Loucy (cell line): ENCODE measurements around the gene MINAR2.

Experiments used
- H2AFZ ChIP-seq: fragments of 200-600 bp; sonication (generic); 2 replicates; pipeline ENCODE4 v1.6.0; 2016; ENCODE audit warnings: antibody characterized with exemption, mild to moderate bottlenecking, low read length, moderate library complexity
- H3F3A ChIP-seq: fragments of 200-600 bp; 2 replicates; pipeline ENCODE4 v1.6.0; 2016; ENCODE audit warnings: antibody characterized with exemption, low read depth, mild to moderate bottlenecking
- H3K27me3 ChIP-seq: fragments of 200-600 bp; sonication (generic); 2 replicates; pipeline ENCODE4 v1.6.1; 2014; ENCODE audit warnings: low read length, mild to moderate bottlenecking; ENCODE audit not compliant: insufficient read depth, poor library complexity, severe bottlenecking
- H3K36me3 ChIP-seq: fragments of 200-600 bp; sonication (generic); 2 replicates; pipeline ENCODE4 v1.6.1; 2016; ENCODE audit warnings: low read length; ENCODE audit not compliant: insufficient read depth
- H3K4me1 ChIP-seq: fragments of 200-600 bp; sonication (generic); 2 replicates; pipeline ENCODE4 v1.5.1; 2014; ENCODE audit warnings: low read length, mild to moderate bottlenecking; ENCODE audit not compliant: insufficient read depth, poor library complexity, severe bottlenecking
- H3K4me2 ChIP-seq: fragments of 200-600 bp; sonication (generic); 2 replicates; pipeline ENCODE4 v1.6.0; 2014; ENCODE audit warnings: antibody characterized with exemption, low read length, low read depth, mild to moderate bottlenecking; ENCODE audit not compliant: poor library complexity, severe bottlenecking
- H3K4me3 ChIP-seq: fragments of 200-600 bp; sonication (generic); 2 replicates; pipeline ENCODE4 v1.5.1; 2014; ENCODE audit warnings: low read length, mild to moderate bottlenecking, mixed read lengths; ENCODE audit not compliant: poor library complexity, severe bottlenecking
- H3K79me2 ChIP-seq: fragments of 200-600 bp; sonication (generic); 2 replicates; pipeline ENCODE4 v1.6.1; 2014; ENCODE audit warnings: low read length; ENCODE audit not compliant: insufficient read depth
- H3K9ac ChIP-seq: fragments of 200-600 bp; sonication (generic); 2 replicates; pipeline ENCODE4 v1.6.0; 2014; ENCODE audit warnings: mild to moderate bottlenecking, low read depth, low read length, moderate library complexity; ENCODE audit not compliant: poor library complexity, severe bottlenecking
- H3K9me2 ChIP-seq: fragments of 200-600 bp; sonication (generic); replicated peaks from 2 replicates; pipeline ENCODE4 v1.6.1; 2016; ENCODE audit warnings: low read depth, low read length, mixed read lengths
- H3K9me3 ChIP-seq: fragments of 200-600 bp; sonication (generic); 2 replicates; pipeline ENCODE4 v1.6.1; 2014; ENCODE audit warnings: mild to moderate bottlenecking, antibody characterized with exemption, low read length, low read depth; ENCODE audit not compliant: insufficient read depth
- H4K20me1 ChIP-seq: fragments of 200-600 bp; sonication (generic); 2 replicates; pipeline ENCODE4 v1.6.0; 2014; ENCODE audit warnings: antibody characterized with exemption, low read length, mild to moderate bottlenecking; ENCODE audit not compliant: insufficient read depth, poor library complexity, severe bottlenecking
- CTCF ChIP-seq: fragments of 200-600 bp; sonication (generic); conservative IDR thresholded peaks from 2 replicates; pipeline ENCODE4 v1.5.1; 2014; ENCODE audit warnings: mild to moderate bottlenecking, antibody characterized with exemption, low read length
- EZH2phosphoT487 ChIP-seq: fragments of 200-600 bp; IDR thresholded peaks from 2 replicates; pipeline ENCODE4 v1.6.1; 2018; ENCODE audit warnings: antibody characterized with exemption, mild to moderate bottlenecking, moderate library complexity, borderline replicate concordance

Gene MINAR2

GRCh38 chr5:129743541-129744187 lies 4.2 kb upstream of the MINAR2 start:
- Histone ChIP-seq H3K4me2 (no peak overlapping the region), H3K27me3 (no peaks in the 10 kb centered on the region), H3K4me3 (no peak overlapping the region), H3K36me3 (no peaks in the 10 kb centered on the region), H3K9me2 (no peaks in the 10 kb centered on the region), H3F3A (no peaks in the 10 kb centered on the region), H3K79me2 (no peaks in the 10 kb centered on the region), H2AFZ (no peak overlapping the region), H3K9me3 (no peaks in the 10 kb centered on the region), H3K4me1 (peaks cover 2% of the 10 kb centered on the region), H3K9ac (no peak overlapping the region), H4K20me1 (no peaks in the 10 kb centered on the region)
- TF ChIP-seq CTCF (no peak), EZH2phosphoT487 (no peak)

GRCh38 chr5:129745997-129746396 lies 1.9 kb upstream of the MINAR2 start:
- Histone ChIP-seq H4K20me1 (no peaks in the 10 kb centered on the region), H3K27me3 (no peaks in the 10 kb centered on the region), H3K79me2 (no peaks in the 10 kb centered on the region), H2AFZ (no peak overlapping the region), H3K4me2 (no peak overlapping the region), H3K9me3 (no peaks in the 10 kb centered on the region), H3K9ac (no peak overlapping the region), H3K4me3 (no peak overlapping the region), H3F3A (no peaks in the 10 kb centered on the region), H3K36me3 (no peaks in the 10 kb centered on the region), H3K4me1 (peaks cover 6% of the 10 kb centered on the region), H3K9me2 (no peaks in the 10 kb centered on the region)
- TF ChIP-seq CTCF (no peak), EZH2phosphoT487 (no peak)

- H3K27me3 ChIP-seq, result no peaks in the 10 kb centered on the region
- H3K4me1 ChIP-seq, result peaks cover 6% of the 10 kb centered on the region
- no peak overlapping the region for H2AFZ ChIP-seq
- no peaks in the 10 kb centered on the region for H3K36me3 ChIP-seq
- TF ChIP-seq EZH2phosphoT487 (no peak), CTCF (no peak)
- no peaks in the 10 kb centered on the region for H3K9me2 ChIP-seq
- no peak overlapping the region for H3K9ac ChIP-seq
- no peaks in the 10 kb centered on the region for H3F3A ChIP-seq
- no peaks in the 10 kb centered on the region for H3K79me2 ChIP-seq
- no peak overlapping the region for H3K4me3 ChIP-seq
- H4K20me1 ChIP-seq, result no peaks in the 10 kb centered on the region
- no peaks in the 10 kb centered on the region for H3K9me3 ChIP-seq
- no peak overlapping the region for H3K4me2 ChIP-seq
Measured at GRCh38 chr5:129746876-129747275, 1.0 kb upstream of the MINAR2 start.
